ENCODE measurements around the gene ISL2.

Gene ISL2

DNA sequence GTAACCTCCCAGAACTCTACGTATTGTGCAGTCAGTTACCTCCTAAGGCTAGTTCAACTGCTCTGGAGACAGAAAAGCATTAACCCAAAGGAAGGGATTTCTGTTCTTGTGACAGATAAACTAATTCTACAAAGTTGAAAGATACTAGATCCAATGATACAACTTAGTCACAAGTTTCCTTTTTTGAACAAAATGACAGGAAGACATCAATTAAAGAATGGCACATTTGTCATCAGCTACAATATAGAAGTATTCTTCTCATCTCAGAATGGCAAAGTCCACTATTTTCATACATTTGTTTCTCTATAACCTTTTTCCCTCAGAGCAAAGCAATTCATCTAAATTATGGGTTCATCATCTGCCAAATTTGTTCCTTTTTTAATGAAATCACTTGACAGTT, 43.7 kb downstream of the ISL2 start:
- DNase-seq: no peak

DNA sequence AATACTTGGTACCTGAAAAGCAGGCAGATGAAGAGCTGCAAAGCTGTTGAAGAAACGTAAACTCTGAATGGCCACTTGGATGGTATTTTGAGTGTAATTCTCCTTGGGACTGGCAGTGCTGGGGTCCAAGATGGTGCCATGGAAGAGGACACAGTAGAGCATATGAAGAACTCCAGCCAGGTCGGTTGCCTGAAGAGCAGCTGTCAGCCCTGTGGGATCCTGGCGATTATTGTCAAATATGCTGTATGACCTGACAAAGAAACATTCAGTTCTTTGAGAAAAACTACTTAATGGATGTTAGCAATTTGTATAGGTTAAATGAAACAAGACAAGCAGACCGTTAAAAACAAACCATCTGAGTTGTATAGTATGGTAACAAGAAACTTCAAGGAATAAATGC, 44.8 kb downstream of the ISL2 start:
- no peak for DNase-seq

DNA sequence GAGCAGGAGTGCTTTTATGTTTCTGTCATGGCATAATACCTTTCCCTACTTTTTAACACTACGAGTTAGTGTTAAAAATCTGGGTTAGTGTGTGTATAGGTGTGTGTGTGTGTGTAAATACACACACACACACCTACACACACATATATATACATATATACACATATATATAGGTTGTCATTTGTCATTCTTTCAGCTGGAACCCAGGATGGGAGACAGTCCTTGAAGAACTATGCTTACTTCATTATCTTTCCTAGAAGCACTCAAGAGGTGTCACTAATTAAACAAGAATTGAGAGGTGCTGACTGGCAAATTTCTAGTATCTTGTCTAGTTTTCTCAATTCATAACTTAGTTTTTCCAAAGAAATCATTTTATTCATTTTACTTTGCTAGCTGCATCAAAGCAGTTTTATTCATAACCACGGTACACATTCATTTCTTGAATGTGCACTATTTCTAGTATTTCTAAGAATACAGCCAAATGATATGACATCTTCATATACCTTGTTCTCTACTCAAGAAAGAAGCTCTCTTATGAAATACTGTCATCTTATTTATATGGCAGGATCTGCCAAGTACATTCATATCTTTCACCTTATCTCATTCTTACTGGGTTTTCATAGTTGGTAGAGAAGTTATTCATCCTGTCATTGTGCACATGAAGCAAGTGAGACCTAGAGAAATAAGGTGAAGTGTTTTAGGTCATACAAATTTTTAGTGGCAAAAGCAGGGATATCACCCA, 46.6 kb downstream of the ISL2 start:
- no peak for DNase-seq

DNA sequence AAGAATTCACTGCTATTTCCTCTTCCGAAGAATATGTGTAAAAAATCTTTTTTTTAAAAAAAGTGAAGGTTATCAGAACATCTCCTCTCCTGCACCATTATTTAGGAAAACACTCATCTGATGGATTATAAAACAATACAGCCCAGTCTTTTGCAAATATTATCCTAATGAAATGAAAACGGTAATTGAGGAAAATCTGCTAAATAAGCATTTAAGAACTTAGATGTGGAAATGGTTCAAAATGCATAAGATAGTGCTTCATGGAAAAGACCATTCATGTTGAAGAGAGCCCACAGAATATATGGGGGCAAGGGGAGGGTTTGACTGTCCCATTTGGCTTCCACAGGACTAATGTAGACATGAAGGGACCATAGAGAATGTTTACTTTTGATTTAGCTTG, 47.8 kb downstream of the ISL2 start:
- no peak for DNase-seq

DNA sequence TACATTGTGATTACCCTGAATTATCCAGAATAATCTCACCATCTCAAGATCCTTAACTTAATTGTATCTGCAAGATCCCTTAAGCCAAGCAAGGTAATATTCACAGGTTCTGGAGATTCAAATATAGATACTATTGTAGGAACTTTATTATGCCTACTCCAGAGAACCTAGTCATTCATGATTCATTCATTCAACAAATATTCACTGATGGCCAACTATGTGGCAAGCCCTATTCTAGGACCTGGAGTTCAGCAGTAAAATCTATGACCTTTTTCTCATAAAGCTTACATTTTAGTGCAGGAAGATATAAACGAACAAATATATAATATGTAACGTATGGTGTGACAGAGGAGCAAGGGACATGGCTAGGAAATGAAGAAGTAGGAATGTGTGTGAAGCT, 49.6 kb downstream of the ISL2 start:
- DNase-seq: no peak

DNA sequence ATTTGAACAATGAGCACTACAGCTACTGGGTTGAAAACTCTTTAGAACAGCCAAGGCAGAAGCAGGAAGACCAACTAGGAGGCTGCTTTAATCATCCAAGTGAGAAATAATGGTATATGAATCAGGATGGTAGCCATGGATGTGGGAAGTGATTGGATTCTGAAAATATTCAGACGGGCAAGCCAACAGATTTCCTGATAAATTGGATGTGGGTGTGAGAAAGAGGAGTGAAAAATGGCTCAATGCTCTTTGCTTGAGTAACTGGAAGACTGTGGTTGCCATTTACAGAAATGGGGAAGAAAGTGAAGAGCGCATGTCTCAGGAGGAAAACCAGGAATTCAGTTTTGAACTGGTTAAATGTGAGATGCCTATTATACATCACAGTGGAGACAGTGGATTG, 50.4 kb downstream of the ISL2 start:
- no peak for DNase-seq

DNA sequence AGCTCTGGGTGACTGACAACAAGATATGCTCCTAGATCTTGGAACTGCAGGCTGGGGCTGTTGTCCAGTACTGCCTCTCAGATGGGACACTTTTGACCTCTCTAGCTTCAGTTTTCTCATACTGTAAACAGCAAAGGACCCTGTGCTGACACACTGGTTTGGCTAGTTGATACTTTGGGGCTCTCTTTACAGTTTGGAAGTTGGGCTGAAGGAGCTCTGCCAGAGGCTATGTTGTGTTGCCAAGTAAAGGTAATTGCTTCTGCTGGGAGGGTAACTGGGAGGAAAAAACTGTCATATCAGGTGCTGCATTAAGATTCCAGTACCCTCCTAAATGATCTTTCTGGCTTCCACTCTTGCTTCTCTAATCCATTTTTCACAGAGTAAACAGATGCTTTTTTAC, 54.0 kb downstream of the ISL2 start:
- DNase-seq: no peak

DNA sequence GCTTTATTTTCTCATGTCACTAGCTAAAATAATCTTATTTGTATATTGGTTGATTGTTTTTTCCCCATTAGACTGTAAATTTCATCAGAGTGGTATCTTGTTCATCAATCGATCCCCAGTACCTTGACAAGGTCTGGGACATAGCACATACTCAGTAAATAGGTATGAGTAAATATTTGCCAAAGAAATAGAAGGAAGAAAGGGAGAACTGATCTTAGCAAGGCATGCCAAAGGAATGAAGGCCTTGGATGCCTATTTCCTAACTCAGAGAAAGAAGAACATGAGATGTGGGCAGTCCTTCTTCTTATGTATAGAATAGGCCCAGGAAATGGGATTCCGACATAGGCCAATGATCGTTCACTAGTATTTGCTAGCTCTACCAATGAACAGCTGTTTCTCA, 54.7 kb downstream of the ISL2 start:
- no peak for DNase-seq

DNA sequence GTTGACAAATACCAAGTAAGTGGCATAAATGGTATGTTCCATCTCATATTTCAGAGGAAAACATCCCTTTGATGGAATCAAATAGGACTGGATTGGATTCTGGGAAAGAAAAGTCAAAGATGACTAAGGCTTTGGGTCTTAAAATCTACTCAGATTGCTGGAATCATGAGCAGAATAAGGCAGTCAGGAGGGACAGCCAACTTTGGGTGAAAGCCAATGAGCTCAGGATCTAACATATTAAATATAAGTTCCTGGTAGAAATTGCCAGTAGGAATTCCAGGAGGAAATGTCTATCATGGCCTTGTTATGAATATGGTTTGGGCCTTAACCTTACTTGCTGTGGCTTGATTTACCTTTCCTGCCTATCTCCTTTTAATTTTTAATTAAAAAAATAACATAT, 55.3 kb downstream of the ISL2 start:
- DNase-seq: no peak

Measured in NCI-H1436 treated with DMSO at 0.1 percent for 48 hours (cell line).